ENCODE results near the gene ABR. TPM values are rescaled to one million over a fixed set of nuclear protein-coding genes. Genes with fewer than 3 reads are reported as not detected.

ABR gene
- total and polyA plus RNA-seq, 5 donors from 2014 or later: 13.2 to 116 (median 18.3) TPM

GRCh38 chr17:987931-988330, 191.8 kb downstream of the ABR start:
- Histone ChIP-seq H3K36me3 (ENCODE audit: control insufficient read depth, insufficient read depth, low read length) (no peaks in the 10 kb centered on the region), H3K27me3 (ENCODE audit: control insufficient read depth, insufficient read depth, low read length) (no peaks in the 10 kb centered on the region), H3K4me3 (ENCODE audit: low read depth, low read length) (no peak overlapping the region), H3K4me1 (ENCODE audit: control insufficient read depth, insufficient read depth, low read length, poor library complexity, severe bottlenecking) (no peaks in the 10 kb centered on the region), H3K27ac (ENCODE audit: insufficient read depth, low read length, poor library complexity, severe bottlenecking) (no peak overlapping the region), H3K9me3 (ENCODE audit: control insufficient read depth in 2 of 2, low read length in 2 of 2) (peaks cover 0 to 9% of the 10 kb centered on the region in 2 experiments)
- Mint-ChIP-seq H3K27ac (no peak overlapping the region), H3K9me3 (peaks cover 0 to 3% (median 0%) of the 10 kb centered on the region in 7 donors), H3K36me3 (no peaks in the 10 kb centered on the region), H3K27me3 (no peaks in the 10 kb centered on the region), H3K4me1 (no peaks in the 10 kb centered on the region), H3K4me3 (peak overlapping the region in 1 of 4 donors; percentile 88)
- no peak for DNase-seq
- ATAC-seq (ENCODE audit: low read depth in 2 of 2): no peak

DNA sequence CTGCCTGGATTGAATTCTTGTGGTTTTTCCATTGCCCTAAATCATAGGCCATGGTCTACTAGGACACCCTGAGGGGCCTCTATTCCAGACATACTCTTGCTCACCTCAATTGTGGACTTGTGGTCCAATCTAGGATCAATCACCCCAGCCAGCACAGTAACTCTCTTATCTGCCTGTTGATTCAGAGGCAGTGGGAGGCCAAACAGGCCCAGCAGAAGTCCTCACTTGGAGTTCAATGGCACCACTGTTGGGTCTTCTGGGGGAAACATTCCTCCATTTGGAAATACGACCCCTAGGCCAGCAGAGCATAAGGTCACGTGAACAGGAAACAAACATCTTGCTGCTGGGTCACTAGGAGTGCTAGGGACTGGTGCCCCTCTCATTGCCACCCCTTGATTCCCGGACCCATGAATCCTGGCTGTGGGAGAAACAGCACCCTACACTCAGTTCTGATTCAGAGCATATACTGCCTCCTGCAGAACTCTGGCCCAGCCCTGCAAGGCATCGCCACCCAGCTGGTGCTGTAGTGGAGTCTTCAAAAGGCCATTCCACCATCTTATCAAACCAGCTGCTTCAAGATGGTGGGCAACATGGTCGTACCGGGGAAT, 193.4 kb downstream of the ABR start:
- no peak overlapping the region for H3K4me3 ChIP-seq (ENCODE audit: low read depth, low read length)
- H3K27ac ChIP-seq (ENCODE audit: insufficient read depth, low read length, poor library complexity, severe bottlenecking): no peak overlapping the region
- DNase-seq (no peak), ATAC-seq (ENCODE audit: low read depth in 2 of 2) (no peak)
- Mint-ChIP-seq H3K27me3 (no peaks in the 10 kb centered on the region), H3K4me1 (no peaks in the 10 kb centered on the region), H3K27ac (no peak overlapping the region), H3K4me3 (no peak overlapping the region), H3K36me3 (no peaks in the 10 kb centered on the region), H3K9me3 (peaks cover 0 to 3% (median 0%) of the 10 kb centered on the region in 7 donors)
- no peaks in the 10 kb centered on the region for H3K36me3 ChIP-seq (ENCODE audit: control insufficient read depth, insufficient read depth, low read length)
- no peaks in the 10 kb centered on the region for H3K27me3 ChIP-seq (ENCODE audit: control insufficient read depth, insufficient read depth, low read length)
- H3K9me3 ChIP-seq (ENCODE audit: control insufficient read depth in 2 of 2, low read length in 2 of 2): no peaks in the 10 kb centered on the region
- H3K4me1 ChIP-seq (ENCODE audit: control insufficient read depth, insufficient read depth, low read length, poor library complexity, severe bottlenecking): no peaks in the 10 kb centered on the region

DNA sequence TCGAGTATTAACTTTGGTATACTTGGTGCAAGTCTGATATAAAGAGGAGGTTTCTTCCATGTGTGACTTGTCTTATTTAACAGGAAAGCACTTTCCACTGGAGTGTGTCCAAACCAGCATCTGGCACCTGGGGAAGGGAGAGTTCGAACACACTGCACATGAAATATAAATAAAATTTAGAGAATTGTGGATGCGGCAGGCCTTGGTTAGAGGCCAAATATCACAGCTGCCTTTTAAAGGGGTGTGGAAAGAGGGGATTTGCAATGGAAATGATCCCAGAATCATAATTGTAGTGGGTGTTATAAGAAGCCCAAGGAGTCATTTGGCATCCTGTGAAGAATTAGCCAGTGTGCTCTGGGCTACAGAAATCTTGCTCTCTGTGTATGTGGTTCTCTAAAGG, 195.9 kb downstream of the ABR start:
- Histone ChIP-seq H3K4me1 (ENCODE audit: control insufficient read depth, insufficient read depth, low read length, poor library complexity, severe bottlenecking) (peaks cover 15% of the 10 kb centered on the region), H3K36me3 (ENCODE audit: control insufficient read depth, insufficient read depth, low read length) (no peaks in the 10 kb centered on the region), H3K4me3 (ENCODE audit: low read depth, low read length) (no peak overlapping the region), H3K9me3 (ENCODE audit: control insufficient read depth in 2 of 2, low read length in 2 of 2) (no peaks in the 10 kb centered on the region), H3K27me3 (ENCODE audit: control insufficient read depth, insufficient read depth, low read length) (no peaks in the 10 kb centered on the region), H3K27ac (ENCODE audit: insufficient read depth, low read length, poor library complexity, severe bottlenecking) (no peak overlapping the region)
- H3K27me3 Mint-ChIP-seq: no peaks in the 10 kb centered on the region
- no peak for DNase-seq
- no peak overlapping the region for H3K27ac Mint-ChIP-seq
- no peak overlapping the region for H3K4me3 Mint-ChIP-seq
- no peak for ATAC-seq (ENCODE audit: low read depth in 2 of 2)
- no peaks in the 10 kb centered on the region for H3K36me3 Mint-ChIP-seq
- peaks cover 0 to 2% (median 0%) of the 10 kb centered on the region in 7 donors for H3K9me3 Mint-ChIP-seq
- peaks cover 5 to 12% (median 6%) of the 10 kb centered on the region in 4 donors for H3K4me1 Mint-ChIP-seq

DNA sequence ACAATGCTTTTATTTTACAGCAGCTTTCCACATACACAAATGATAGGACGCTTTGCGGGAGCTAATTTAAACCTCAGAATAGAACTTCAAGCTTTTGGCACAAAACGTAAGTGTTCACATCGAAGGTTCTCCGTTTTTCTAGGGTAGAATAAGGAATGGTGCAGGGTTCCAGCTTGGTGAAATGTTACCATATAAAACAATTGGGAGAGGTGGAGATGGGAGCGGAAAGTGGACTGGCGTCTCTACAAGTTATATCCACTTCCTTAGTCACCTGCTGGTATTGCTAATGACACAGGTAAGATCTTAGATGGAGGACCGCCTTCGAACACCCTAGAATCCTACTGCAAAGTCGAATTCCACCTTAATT, 198.5 kb downstream of the ABR start:
- Mint-ChIP-seq H3K4me3 (peak overlapping the region; percentile 82 to 96 (median 90)), H3K9me3 (peaks cover 0 to 2% (median 0%) of the 10 kb centered on the region in 7 donors), H3K27me3 (peaks cover 21% of the 10 kb centered on the region), H3K27ac (peak overlapping the region in 1 of 3 donors; percentile 85), H3K36me3 (no peaks in the 10 kb centered on the region), H3K4me1 (peaks cover 7 to 21% (median 13%) of the 10 kb centered on the region in 4 donors)
- Histone ChIP-seq H3K4me3 (ENCODE audit: low read depth, low read length) (peak overlapping the region; percentile 26), H3K36me3 (ENCODE audit: control insufficient read depth, insufficient read depth, low read length) (no peaks in the 10 kb centered on the region), H3K27ac (ENCODE audit: insufficient read depth, low read length, poor library complexity, severe bottlenecking) (no peak overlapping the region), H3K9me3 (ENCODE audit: control insufficient read depth in 2 of 2, low read length in 2 of 2) (no peaks in the 10 kb centered on the region), H3K27me3 (ENCODE audit: control insufficient read depth, insufficient read depth, low read length) (peaks cover 11% of the 10 kb centered on the region), H3K4me1 (ENCODE audit: control insufficient read depth, insufficient read depth, low read length, poor library complexity, severe bottlenecking) (peaks cover 24% of the 10 kb centered on the region)
- no peak for DNase-seq
- no peak for ATAC-seq (ENCODE audit: low read depth in 2 of 2)

DNA sequence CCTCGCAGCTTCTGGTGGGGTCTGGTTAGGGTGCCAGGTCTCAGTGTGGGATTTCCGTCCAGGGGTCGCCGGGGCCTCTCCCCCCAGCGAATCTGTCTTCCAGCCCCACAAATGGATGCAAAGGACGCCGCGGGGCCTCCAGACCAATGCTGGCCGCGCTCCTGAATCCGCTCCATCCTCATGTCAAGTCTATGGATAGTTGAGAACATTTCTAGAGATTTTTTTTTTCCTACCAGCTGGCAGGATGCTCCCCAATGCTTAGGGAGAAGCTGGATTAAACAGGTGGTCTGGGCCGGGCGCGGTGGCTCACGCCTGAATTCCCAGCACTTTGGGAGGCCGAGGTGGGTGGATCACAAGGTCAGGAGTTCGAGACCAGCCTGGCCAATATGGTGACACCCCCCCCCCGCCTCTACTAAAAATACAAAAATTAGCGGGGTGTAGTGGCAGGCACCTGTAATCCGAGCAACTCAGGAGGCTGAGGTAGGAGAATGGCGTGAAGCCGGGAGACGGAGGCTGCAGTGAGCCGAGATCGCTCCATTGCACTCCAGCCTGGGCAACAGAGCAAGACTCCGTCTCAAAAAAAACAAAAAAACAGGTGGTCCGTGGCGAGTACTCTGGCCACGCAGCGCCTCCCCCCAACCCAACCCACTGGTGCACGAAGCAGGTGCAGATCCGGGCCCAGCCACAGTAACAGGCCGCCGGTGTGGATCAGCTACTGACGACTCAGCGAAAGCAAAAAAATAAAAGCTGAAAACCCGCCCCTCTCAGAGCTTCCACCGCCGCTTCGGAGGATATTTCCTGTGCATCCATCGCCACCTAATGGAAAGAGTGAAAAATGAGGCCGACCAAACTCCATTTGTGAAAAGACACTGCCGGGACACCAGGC, 199.1 kb downstream of the ABR start:
- H3K36me3 ChIP-seq (ENCODE audit: control insufficient read depth, insufficient read depth, low read length): no peaks in the 10 kb centered on the region
- no peaks in the 10 kb centered on the region for H3K9me3 ChIP-seq (ENCODE audit: control insufficient read depth in 2 of 2, low read length in 2 of 2)
- H3K27ac Mint-ChIP-seq: peak overlapping the region in 2 of 3 donors; percentile 78 to 85
- peaks cover 13% of the 10 kb centered on the region for H3K27me3 ChIP-seq (ENCODE audit: control insufficient read depth, insufficient read depth, low read length)
- peaks cover 24% of the 10 kb centered on the region for H3K4me1 ChIP-seq (ENCODE audit: control insufficient read depth, insufficient read depth, low read length, poor library complexity, severe bottlenecking)
- H3K36me3 Mint-ChIP-seq: no peaks in the 10 kb centered on the region
- peaks cover 28% of the 10 kb centered on the region for H3K27me3 Mint-ChIP-seq
- peaks cover 7 to 21% (median 13%) of the 10 kb centered on the region in 4 donors for H3K4me1 Mint-ChIP-seq
- DNase-seq: peak; percentile 73 to 90 (median 88)
- H3K9me3 Mint-ChIP-seq: peaks cover 0 to 2% (median 0%) of the 10 kb centered on the region in 7 donors
- peak overlapping the region; percentile 26 for H3K4me3 ChIP-seq (ENCODE audit: low read depth, low read length)
- H3K27ac ChIP-seq (ENCODE audit: insufficient read depth, low read length, poor library complexity, severe bottlenecking): peak overlapping the region; percentile 41
- peak overlapping the region; percentile 82 to 96 (median 90) for H3K4me3 Mint-ChIP-seq
- peak; percentile 72 to 76 for ATAC-seq (ENCODE audit: low read depth in 2 of 2)

DNA sequence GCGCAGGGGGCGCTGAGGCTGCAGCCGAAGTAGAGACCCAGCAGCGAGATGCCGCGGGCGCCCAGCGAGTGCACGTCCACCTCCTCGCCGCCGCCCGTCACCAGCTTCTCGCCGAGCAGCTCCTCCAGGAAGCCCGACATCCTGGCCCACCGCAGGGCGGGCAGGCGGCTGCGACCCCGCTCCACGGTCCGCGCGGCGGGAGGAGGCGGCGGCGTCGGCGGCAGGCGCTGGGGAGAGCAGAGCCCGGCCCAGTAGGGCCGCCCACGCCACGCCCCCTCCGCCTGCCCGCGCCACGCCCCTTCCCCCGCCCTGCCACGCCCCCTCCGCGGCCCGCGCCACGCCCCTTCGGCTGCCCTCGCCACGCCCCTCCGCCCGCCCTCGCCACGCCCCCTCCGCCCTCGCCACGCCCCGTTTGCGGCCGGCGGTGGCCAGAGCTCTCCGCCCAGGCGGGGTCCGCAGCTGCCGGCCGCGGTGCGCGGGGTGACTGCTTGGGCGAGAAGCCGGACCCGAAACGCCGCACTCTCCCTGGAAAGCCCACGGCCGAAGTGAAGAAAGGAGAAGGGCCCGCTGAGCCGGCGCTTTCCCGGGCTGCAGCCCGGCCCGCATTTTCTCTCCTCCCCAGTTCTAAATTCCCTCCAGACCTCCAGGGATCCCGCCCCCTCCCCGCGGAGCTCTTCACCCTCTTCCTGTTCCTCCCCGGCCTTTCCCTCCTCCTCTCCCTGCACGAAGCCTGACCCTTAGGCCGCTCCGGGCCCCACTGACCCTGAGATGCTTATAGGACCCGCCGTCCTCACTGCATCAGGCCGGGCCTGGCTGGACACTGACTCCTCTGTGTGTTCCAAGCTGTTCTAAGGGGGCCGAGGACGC, 200.0 kb downstream of the ABR start, which contains the start of gene NXN:
TSS of gene NXN (minus strand) at position 238 of the 867 bp plus-strand sequence.
- Mint-ChIP-seq H3K27ac (peak within 1 kb of the TSS in 2 of 3 donors; percentile 31 to 85), H3K9me3 (peaks cover 0 to 2% (median 0%) of the 10 kb centered on the region in 7 donors), H3K27me3 (peaks cover 36% of the 10 kb centered on the region), H3K4me3 (peak within 1 kb of the TSS; percentile 79 to 96 (median 87)), H3K4me1 (peaks cover 7 to 21% (median 13%) of the 10 kb centered on the region in 4 donors), H3K36me3 (no peaks in the 10 kb centered on the region)
- DNase-seq: peak; percentile 65 to 84 (median 82)
- ATAC-seq (ENCODE audit: low read depth in 2 of 2): peak; percentile 84 to 86
- Histone ChIP-seq H3K27me3 (ENCODE audit: control insufficient read depth, insufficient read depth, low read length) (peaks cover 19% of the 10 kb centered on the region), H3K4me1 (ENCODE audit: control insufficient read depth, insufficient read depth, low read length, poor library complexity, severe bottlenecking) (peaks cover 24% of the 10 kb centered on the region), H3K4me3 (ENCODE audit: low read depth, low read length) (no peak within 1 kb of the TSS), H3K36me3 (ENCODE audit: control insufficient read depth, insufficient read depth, low read length) (no peaks in the 10 kb centered on the region), H3K9me3 (ENCODE audit: control insufficient read depth in 2 of 2, low read length in 2 of 2) (no peaks in the 10 kb centered on the region), H3K27ac (ENCODE audit: insufficient read depth, low read length, poor library complexity, severe bottlenecking) (peak within 1 kb of the TSS; percentile 41)

DNA sequence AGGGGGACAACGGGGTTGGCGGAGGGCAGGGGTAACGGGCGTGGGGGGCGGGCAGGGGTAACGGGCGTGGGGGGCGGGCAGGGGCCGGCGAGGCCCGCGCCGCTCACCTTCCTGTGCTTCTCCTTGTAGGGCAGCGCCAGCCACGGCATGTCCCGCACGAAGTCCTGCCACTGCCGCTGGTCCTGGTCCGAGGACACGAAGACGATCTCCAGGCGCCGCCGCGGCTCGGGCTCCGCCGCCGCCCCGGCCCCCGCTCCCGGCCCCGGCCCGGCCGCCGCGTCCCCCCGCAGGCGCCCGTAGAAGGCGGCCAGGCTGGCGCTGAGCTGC, 200.6 kb downstream of the ABR start:
- H3K4me3 ChIP-seq (ENCODE audit: low read depth, low read length): no peak overlapping the region
- H3K4me3 Mint-ChIP-seq: no peak overlapping the region
- ATAC-seq (ENCODE audit: low read depth in 2 of 2): no peak

More for the DNA sequence above, 200.6 kb downstream of the ABR start:
- DNase-seq: no peak
- Mint-ChIP-seq H3K9me3 (peaks cover 0 to 2% (median 0%) of the 10 kb centered on the region in 7 donors), H3K4me1 (peaks cover 7 to 21% (median 13%) of the 10 kb centered on the region in 4 donors), H3K27ac (no peak overlapping the region), H3K27me3 (peaks cover 42% of the 10 kb centered on the region), H3K36me3 (no peaks in the 10 kb centered on the region)
- H3K27ac ChIP-seq (ENCODE audit: insufficient read depth, low read length, poor library complexity, severe bottlenecking): no peak overlapping the region
- H3K4me1 ChIP-seq (ENCODE audit: control insufficient read depth, insufficient read depth, low read length, poor library complexity, severe bottlenecking): peaks cover 24% of the 10 kb centered on the region
- H3K27me3 ChIP-seq (ENCODE audit: control insufficient read depth, insufficient read depth, low read length): peaks cover 22% of the 10 kb centered on the region
- H3K9me3 ChIP-seq (ENCODE audit: control insufficient read depth in 2 of 2, low read length in 2 of 2): no peaks in the 10 kb centered on the region
- no peaks in the 10 kb centered on the region for H3K36me3 ChIP-seq (ENCODE audit: control insufficient read depth, insufficient read depth, low read length)
